GM19397 (cell line): ENCODE data around the gene HNRNPH1.
"Not testable (repeated sequence)": the region's sequence is repeated elsewhere in the genome, so short reads cannot be mapped to it uniquely, and the experiment has no call there.

Source experiments
- ATAC-seq: cut with Tn5 transposase; IDR thresholded peaks from one replicate; pipeline ENCODE4 v1.9.1; 2021; ENCODE audit warnings: mild to moderate bottlenecking, moderate library complexity; ENCODE audit not compliant: unreplicated experiment

Gene HNRNPH1, protein sequence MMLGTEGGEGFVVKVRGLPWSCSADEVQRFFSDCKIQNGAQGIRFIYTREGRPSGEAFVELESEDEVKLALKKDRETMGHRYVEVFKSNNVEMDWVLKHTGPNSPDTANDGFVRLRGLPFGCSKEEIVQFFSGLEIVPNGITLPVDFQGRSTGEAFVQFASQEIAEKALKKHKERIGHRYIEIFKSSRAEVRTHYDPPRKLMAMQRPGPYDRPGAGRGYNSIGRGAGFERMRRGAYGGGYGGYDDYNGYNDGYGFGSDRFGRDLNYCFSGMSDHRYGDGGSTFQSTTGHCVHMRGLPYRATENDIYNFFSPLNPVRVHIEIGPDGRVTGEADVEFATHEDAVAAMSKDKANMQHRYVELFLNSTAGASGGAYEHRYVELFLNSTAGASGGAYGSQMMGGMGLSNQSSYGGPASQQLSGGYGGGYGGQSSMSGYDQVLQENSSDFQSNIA

DNA sequence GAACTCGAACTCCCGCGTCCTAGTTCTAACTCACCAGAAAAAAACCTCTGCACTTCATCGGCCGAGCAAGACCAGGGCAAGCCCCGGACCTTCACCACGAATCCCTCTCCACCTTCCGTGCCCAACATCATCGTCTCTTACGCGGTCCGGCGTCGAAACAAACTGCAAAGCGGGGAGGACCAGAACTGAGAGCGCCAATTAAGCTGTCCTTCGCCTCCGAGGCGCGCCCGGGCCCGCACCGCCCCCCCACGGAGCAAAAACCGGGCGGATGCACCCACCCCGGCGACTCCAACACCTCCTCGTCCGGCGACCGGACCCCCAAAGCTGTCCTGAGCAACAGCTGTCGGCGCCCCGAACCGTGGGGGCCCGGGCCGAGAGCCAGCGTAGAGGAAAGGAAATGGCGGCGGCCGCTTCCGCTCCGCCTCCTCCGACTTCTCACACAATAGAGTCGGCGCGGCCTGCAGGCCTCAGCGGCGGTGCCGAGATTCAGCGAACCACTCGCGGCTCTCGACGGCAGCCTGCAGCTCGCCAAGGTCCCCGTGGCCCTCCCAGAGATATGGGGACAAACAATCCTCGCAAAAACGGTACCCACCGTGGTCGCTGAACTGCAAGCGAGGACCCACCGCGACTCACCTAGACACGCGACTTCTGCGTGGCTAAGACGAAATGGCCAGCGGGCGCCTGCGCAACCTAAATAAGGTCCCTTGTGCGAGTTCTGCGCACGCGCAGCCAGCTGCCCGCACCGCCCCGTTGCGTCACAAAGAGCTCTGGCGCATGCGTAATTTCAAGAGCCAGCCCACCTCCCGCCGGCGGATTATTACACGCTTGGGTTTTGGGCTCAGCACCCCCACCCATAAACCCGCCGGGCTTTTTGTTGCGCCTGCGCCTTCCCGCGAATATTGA, at the start of gene HNRNPH1:
TSS of gene HNRNPH1 (minus strand) at position 669 of the 903 bp plus-strand sequence. CDS start at position 131, 538 bp downstream.
- ATAC-seq = peak; percentile 65

DNA sequence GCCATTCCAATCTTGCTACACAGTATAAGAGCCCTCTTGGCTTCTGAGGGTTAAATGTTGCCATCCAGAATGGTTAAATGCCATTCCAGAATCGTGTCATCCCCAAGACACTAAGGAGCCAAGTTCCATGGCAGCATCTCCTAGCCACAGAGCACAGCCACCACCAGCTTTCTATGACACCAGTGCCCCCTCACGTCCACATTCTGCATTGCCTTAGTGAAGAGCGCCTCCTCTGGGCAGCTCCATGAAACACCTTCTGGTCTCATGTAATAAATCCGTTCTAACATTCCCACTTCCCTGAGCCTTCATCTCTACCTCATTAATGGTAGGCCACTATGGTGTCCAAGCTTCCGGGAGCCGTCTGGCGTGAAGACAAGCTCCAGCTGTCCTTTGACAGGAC, 44.9 kb upstream of the HNRNPH1 start:
- no peak for ATAC-seq

DNA sequence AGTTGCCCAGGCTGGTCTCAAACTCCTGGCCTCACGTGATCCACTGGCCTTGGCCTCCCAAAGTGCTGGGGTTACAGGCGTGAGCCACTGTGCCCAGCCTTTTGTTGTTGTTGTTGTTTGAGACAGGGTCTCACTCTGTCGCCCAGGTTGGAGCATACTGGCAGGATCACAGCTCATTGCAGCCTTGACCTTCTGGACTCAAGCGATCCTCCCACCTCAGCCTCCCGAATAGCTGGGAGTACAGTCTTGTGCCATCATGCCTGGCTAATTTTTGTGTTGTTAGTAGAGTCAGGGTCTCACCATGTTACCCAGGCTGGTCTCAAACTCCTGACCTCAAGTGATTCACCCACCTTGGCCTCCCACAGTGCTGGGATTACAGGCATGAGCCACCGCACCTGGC, 38.2 kb upstream of the HNRNPH1 start:
- not testable (repeated sequence) for ATAC-seq

DNA sequence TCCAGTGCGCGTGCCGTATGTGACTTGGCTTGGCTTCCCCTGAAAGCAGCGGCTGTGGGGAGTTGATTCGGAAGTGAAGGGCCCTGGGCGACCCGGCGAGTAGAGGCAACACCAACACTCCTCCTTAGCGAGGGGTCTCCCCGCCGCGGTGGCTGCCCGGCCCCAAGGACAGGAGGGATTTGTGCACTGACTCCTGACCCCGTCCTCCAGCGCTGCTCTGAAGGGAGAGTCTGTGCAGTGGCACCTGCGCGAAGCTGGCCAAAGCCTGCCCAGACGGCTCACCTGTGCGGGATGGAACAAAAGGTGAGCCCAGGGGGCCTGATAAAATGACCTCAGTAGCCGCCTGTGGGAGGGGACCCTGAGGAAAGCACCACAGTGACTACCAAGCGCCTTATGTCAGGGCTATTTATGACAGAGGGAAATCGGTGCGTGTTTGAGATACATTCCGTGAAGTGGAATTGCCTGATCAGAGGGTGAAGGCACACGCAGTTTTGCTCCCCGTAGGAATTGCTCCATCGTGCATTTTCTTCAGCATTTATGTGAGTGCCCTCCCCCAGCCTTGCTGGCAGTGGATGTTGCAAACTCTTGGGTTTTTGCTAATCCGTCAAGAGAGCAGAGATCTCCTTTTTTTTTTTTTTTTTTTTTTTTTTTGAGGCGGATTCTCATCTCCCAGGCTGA, 34.8 kb upstream of the HNRNPH1 start:
- ATAC-seq = peak; percentile 57

DNA sequence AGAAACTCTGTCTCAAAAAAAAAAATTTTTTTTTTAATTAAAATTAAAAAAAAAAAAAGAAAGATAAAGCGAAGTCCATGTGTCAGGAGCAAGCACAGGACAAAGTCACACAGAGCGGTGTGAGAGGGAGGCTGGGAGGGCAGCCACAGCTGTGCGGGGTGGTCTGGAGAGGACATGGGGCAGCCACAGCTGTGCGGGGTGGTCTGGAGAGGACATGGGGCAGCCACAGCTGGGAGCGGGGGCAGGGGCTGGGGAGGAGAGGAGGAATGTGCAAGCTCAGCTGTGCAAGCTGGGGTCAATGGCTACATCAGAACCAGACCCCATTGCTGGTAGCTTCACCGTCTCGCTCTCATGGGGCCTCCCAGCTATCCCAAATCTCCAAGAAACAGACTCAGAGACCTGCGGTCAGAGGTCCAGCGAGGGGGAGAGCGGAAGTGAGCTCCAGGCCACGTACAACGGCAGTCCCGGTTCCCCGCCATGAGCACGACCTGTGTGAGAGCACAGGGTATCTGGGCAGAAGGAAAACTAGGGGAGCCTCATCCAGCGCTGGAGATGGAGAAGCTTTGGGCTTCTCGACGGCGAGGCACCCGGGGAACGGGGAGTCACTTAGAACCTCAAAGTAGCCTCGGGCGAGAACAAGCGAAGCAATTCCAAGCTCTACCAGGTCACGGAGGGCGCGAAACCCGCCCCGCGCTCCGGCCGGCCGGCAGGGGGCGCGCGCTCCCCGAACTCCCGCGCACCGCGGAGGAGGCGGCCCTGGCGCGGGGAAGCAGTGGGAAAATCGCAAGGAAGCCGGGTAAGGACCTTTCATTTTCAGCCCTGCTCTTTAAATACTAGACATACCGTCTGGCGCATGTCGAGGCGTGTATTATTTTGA, 34.1 kb upstream of the HNRNPH1 start:
- ATAC-seq = peak; percentile 95

DNA sequence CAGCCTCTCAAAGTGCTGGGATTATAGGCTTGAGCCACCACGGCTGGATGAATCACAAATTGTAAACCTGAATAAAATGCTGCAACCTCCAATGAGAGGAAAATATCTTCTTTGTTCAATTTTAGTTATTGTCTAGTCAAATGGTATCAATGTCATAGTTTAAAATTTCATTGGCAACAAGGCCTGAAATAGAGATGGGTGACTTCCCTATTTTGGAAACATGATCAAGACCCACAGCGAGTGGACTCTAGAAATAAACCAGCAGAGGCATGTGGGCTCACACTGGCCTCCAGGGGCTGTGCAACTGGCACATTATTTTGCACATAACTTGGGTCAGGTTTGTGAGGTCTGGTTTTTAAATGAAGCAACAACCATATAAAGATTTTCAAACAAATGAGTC, 29.7 kb upstream of the HNRNPH1 start:
- ATAC-seq = not testable (repeated sequence)

DNA sequence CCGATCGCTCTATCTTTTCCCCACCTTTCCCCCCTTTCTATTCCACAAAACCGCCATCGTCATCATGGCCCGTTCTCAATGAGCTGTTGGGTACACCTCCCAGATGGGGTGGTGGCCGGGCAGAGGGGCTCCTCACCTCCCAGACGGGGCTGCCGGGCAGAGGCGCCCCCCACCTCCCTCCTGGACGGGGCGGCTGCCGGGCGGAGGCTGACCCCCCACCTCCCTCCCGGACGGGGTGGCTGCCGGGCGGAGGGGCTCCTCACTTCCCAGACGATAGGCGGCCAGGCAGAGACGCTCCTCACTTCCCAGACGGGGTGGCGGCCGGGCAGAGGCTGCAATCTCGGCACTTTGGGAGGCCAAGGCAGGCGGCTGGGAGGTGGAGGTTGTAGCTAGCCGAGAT, 26.8 kb upstream of the HNRNPH1 start:
- ATAC-seq = not testable (repeated sequence)

DNA sequence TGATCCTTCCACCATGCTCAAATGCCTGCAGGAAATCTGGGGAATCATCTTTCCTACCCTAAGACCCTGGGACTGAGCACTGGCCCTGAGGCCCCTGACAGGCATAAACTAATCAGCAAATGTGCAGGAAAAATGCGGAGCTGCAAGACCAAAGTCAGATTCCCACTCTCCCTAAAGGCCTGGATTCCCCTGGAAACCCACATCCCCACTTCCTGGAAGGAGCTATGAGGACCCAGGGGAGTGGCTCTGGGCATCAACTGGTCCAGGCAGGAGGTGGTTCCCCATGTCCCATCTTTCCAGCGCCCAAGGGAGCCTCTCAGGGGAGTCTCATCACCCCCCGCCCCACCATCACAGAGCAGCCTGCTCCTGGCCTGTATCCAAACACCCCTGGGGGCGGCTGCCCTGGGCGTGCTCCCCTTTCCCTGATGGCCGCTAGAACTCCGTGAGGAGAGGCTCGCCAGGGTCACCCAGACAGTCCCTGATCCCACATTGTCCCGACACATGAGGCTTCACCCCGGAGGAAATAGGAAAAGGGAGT, 25.8 kb upstream of the HNRNPH1 start:
- not testable (repeated sequence) for ATAC-seq

DNA sequence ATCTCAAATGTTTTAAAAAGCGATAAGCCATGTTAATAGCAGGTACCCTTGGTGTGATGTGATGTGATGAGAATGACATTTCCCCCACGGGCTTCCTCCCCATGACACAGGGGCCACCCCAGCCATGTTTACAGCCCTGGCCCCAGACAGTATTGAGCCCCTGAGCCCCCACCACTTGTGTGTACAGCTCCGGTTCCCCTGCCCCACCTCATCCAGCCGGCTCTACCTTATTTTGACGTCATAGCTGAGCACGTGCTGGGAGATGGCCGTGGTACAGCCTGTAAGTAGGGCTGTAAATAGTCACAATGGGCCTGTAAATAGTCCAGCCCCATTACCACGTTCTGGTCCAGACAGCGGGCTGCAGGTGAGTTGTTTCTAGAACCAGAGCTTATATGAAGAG, 24.9 kb upstream of the HNRNPH1 start:
- ATAC-seq = no peak

DNA sequence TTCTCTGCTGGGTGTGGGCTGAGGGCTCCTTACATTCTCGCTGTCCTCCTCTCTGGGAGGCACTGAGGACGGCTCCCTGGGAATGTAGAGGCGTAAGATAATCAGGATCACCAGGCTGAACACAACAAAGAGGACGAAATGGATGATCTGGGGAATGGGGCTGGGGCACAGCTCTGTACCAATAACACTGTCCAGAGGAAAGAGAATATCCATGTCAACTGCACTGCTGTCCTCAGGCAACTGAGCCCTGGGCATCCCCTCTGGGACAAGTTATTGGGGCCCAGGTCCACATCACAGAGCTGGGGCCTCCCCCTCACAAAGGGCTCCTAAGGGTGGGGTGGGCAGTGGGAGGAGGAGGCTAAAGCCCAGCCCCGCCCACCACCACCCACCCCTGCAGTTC, 21.3 kb upstream of the HNRNPH1 start:
- not testable (repeated sequence) for ATAC-seq

DNA sequence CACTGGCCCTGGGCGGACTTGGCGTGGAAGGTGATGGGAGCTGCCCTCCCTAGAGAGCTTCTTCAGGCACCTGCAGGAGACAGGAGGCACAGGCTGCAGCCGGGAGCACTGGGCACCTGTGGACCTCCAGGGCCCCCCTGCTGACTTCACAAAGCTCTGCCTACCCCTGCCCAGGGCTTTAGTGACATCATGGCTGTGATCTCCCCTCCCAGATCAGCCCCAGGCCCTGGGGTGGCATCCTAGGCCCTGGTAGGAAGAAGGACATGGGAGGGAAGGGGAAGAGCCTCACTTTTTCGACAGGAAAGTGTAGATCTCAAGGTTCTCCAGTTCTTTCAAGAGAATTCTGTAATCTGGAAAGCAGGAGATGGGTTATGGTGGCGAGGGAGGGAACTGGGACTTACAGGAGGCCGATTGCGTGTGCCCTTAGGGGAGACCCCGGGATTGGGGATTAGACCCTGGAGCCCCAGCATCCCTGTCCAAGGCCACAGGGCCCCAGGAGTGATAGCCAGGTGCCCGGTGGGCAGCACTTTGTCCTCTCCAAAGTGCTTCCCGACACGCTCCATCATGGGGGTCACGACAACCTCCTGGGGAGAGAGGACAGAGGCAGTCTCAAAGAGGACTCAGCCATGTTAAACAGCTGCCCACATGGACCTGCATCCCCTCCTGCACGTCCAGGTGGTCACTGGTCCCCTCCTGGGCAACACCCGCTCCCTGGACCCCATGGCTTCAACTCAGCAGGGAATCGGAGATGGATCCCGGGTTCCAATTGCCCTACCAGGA, 19.9 kb upstream of the HNRNPH1 start:
- not testable (repeated sequence) for ATAC-seq

DNA sequence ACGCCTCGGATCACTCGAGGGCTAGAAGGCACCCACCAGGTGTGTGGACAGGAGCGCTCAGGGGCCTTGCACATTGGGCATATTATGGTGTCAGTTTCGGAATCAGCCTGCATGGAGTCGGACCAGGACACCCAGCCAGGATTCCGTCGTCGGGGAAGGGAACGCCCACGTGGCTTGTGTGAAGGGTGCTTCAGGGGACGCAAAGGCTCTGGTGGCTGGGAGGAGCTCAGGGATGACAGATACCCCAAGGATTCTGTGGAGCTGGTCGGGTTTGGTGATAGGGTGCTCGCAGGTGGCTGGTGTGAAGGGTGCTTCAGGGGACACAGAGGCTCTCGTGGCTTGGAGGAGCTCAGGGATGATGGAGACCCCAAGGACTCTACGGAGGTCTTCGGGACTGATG, 19.2 kb upstream of the HNRNPH1 start:
- ATAC-seq = not testable (repeated sequence)

DNA sequence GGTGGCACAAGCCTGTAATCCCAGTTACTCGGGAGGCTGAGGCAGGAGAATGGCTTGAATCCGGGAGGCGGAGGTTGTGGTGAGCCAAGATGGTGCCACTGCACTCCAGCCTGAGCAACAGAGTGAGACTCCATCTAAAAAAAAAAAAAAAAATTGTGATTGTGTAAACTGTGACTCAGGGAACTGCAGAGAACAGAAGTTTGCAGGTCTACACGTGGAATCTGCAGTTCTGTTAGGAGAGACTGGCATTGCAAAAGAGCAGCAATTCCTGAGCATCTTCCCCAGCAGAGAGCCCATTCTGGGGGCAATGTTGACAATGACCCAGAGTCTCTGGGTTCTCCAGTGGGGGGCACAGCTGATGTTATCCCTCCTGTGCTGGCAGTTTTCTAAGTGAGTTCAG, 18.3 kb upstream of the HNRNPH1 start:
- ATAC-seq = not testable (repeated sequence)

DNA sequence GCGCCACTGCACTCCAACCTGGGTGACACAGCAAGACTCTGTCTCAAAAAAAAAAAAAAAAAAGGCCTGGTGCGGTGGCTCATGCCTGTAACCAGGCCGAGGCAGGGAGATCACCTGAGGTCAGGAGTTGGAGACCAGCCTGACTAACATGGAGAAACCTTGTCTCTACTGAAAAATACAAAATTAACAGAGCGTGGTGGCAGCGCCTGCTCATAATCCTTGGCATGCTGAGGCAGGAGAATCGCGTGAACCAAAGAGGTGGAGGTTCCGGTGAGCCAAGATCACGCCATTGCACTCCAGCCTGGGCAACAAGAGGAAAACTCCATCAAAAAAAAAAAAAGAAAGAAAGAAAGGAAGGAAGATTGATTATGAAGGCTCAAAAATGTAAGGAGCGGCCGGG, 15.8 kb upstream of the HNRNPH1 start:
- ATAC-seq = not testable (repeated sequence)

DNA sequence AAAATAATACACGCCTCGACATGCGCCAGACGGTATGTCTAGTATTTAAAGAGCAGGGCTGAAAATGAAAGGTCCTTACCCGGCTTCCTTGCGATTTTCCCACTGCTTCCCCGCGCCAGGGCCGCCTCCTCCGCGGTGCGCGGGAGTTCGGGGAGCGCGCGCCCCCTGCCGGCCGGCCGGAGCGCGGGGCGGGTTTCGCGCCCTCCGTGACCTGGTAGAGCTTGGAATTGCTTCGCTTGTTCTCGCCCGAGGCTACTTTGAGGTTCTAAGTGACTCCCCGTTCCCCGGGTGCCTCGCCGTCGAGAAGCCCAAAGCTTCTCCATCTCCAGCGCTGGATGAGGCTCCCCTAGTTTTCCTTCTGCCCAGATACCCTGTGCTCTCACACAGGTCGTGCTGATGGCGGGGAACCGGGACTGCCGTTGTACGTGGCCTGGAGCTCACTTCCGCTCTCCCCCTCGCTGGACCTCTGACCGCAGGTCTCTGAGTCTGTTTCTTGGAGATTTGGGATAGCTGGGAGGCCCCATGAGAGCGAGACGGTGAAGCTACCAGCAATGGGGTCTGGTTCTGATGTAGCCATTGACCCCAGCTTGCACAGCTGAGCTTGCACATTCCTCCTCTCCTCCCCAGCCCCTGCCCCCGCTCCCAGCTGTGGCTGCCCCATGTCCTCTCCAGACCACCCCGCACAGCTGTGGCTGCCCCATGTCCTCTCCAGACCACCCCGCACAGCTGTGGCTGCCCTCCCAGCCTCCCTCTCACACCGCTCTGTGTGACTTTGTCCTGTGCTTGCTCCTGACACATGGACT, 11.1 kb upstream of the HNRNPH1 start:
- peak; percentile 91 for ATAC-seq

DNA sequence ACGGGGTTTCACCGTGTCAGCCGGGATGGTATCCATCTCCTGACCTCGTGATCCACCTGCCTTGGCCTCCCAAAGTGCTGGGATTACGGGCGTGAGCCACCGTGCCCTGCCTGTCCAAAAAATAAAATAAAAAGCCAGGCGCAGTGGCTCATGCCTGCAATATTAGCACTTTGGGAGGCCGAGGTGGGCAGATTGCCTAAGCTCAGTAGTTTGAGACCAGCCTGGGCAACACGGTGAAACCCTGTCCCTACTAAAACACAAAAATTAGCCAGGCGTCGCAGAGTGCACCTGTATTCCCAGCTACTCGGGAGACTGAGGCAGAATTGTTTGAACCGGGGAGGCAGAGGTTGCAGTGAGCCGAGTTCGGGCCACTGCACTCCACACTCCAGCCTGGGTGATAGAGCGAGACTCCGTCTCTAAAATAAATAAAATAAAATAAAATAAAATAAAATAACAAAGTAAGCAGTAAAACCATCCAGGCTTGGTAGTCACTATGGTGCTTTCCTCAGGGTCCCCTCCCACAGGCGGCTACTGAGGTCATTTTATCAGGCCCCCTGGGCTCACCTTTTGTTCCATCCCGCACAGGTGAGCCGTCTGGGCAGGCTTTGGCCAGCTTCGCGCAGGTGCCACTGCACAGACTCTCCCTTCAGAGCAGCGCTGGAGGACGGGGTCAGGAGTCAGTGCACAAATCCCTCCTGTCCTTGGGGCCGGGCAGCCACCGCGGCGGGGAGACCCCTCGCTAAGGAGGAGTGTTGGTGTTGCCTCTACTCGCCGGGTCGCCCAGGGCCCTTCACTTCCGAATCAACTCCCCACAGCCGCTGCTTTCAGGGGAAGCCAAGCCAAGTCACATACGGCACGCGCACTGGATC, 10.3 kb upstream of the HNRNPH1 start:
- peak; percentile 48 for ATAC-seq

DNA sequence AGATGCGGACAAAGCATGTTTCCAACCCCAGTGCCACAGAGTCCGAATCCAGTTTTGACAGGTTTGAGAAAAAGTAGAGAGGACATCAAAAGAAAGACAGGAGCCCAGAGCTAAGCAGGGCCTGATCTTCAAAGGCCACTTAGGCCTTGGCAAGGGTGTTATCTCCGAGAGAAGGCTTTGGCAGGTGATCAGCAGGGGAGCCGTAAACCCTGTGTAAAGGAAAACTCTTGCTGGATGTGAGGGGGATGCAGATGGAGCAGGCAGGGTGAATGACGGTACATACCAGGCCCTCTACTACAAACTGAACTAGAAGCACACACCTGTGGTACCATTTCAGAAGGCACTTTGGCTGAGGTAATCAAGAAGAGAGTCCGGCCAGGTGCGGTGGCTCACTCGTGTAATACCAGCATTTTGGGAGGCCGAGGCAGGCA, 1.4 kb upstream of the HNRNPH1 start:
- no peak for ATAC-seq
